GM10847 (cell line): ENCODE results near the gene TADA3.

Source experiments
- POLR2A ChIP-seq: IDR thresholded peaks from 2 replicates; pipeline ENCODE4 v1.6.1; 2011; ENCODE audit not compliant: insufficient read length; ENCODE audit errors: extremely low read depth

TADA3 gene

DNA sequence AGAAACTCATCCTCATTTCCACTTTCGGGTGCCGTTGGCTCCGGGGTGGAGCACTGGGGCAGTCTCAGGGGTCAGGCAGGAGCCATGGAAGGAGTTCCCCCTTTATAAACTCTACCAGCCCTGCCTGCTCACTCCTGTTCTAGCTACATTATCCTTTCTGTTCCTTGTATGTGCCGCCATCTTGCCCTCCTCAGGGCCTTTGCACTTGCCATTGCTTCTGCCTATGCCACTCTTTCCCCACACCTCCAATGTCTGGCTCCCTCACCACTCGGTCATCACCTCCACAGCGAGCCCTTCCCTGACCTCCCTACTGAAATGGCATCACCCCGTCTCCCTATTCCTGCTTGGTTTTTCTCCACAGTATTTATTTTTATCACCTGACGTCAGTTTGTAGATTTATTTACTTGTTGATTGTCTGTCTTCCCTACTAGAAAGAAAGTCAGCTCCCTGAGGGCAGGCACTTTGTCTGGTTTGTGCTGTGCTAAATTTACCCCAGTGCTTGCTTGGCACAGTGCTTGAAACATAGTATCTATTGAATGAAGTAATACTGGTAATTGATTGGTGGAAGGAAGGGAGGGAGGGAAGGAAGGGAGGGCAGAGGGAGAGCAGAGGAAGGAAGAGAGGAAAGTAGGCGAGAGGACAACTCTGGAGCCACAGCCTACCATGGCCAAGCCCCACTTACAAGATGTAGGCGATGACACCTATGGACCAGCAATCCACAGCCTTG is 31.3 kb downstream of the TADA3 start:
- TF ChIP-seq POLR2A, result no peak

DNA sequence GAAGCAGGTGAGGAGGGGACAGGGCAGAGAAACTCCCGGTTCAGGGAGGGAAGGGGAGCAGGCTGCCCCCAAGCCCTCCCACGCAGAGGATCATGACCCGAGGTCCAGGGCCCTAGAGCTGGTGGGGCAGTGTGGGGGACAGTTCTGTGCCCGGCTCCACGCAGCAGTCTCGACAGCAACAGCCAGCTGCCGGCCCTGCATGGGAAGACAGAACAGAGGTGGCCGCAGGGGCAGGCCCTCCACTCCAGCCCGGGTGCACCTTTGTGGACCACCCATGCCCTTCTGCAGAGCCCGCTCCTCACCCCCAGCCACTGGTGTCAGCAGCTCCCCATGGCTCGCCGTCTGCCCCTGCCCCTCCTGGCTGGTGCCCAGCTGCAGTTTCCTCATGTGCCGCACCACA is 34.8 kb downstream of the TADA3 start:
- TF ChIP-seq POLR2A, result no peak

DNA sequence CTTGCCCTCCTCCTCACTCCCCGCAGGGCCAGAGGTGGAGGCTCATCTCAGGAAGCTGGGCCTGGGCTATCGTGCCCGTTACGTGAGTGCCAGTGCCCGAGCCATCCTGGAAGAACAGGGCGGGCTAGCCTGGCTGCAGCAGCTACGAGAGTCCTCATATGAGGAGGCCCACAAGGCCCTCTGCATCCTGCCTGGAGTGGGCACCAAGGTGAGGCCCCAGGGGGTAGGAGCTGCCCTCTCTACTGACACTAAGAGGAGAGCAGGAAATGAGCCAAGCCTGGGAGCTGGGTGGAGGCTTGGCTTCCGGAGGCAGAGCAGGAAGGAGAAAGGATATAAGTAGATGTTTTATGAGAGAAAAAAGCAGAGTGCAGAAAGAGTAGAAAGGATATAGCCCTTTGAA is 37.6 kb downstream of the TADA3 start:
- TF ChIP-seq POLR2A, result no peak

DNA sequence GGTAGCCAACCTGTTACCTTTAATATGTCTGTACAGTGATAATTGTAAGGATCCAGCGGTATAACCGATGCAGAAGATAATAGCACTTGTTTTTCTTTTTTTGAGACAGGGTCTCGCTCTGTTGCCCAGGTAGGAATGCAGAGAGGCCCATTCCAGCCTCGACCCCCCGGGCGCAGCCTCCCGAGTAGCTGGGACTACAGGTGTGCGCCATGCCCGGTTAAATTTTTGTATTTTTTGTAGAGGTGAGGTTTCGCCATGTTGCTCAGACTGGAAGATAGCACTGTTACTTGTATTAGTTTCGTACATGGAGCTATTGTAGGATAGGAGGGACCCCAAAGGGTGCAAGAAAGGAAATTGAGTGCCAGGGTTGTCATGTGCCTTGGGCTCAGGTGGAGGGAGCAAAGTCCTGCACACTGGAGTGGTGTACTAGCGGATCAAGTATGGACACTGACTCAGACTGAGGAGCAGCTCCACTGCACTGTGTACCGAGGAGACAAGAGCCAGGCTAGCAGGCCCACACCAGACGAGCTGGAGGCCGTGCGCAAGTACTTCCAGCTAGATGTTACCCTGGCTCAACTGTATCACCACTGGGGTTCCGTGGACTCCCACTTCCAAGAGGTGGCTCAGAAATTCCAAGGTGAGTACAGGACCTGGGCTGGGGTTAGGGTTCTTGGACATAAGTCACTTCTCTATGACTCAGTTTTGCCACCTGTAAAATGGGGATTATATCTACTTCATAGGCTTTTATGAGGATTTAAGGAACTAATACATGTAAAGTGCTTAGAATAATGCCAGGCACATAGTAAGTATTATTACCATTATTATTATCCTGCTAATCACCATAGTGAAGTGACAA is 41.5 kb downstream of the TADA3 start:
- TF ChIP-seq POLR2A, result no peak

DNA sequence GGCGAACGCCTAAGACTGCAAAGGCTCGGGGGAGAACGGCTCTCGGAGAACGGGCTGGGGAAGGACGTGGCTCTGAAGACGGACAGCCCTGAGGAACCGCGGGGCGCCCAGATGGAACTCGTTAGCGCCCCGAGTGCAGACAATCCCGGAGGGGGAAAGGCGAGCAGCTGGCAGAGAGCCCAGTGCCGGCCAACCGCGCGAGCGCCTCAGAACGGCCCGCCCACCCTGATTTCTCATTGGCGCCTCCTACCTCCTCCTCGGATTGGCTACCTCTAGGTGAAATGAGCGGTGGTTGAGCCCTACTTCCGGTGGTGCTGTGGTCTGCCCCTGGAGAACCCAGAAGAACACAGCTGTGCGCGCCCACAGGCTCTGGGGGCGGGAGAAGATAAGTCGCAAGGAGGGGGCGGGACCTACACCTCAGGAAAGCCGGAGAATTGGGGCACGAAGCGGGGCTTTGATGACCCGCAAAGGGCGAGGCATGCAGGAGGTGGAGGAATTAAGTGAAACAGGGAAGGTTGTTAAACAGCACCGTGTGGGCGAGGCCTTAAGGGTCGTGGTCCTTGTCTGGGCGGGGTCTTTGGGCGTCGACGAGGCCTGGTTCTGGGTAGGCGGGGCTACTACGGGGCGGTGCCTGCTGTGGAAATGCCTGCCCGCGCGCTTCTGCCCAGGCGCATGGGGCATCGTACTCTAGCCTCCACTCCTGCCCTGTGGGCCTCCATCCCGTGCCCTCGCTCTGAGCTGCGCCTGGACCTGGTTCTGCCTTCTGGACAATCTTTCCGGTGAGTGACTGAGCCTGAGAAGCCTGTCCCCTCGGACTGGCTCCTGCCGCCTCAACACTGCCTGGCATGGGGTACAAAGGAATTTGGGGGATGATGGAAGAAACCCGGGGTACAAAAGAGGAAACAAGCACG is 42.4 kb downstream of the TADA3 start, which contains the start of gene OGG1:
Gene OGG1, plus strand, starts transcription at position 308 of the 911 bp plus-strand sequence. Its CDS starts 335 bp downstream, at position 643.
- peak; percentile 80 for TF ChIP-seq POLR2A

DNA sequence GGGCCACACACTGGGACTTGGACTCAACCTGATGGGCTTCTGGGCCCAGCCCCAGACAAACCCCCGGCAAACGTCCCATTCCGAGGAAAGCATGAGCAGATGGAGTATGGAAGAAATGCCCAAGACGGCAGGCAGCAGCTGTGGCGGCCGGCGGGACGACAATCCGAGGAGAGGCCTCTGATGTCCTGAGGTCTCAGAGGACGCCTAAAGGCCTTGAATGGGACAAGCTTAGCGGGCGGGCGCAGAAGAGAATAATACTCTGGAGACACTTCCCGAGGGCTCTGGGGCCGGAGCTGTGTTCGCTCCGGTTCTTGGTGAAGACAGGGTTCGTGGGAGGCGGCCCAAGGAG is 43.0 kb downstream of the TADA3 start:
- no peak for TF ChIP-seq POLR2A

DNA sequence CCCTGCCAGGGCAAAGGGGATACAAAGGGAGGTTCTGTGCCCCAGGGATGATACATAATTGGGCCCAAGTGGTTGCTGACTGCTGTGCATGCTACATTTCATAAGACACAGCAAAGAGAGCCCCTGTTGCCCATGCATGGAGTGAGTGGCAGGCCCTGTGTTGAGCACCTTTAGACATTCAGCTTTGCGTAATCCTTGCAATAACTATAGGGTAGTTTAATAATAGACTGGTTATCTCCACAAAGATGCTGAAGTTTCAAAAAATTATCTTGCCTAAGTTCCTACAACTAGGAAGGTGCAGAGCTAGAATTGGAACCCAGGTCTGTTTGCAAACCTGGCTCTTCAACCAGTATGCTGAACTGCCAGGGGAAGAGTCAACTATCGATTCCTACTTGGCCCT is 44.2 kb downstream of the TADA3 start:
- TF ChIP-seq POLR2A, result no peak

DNA sequence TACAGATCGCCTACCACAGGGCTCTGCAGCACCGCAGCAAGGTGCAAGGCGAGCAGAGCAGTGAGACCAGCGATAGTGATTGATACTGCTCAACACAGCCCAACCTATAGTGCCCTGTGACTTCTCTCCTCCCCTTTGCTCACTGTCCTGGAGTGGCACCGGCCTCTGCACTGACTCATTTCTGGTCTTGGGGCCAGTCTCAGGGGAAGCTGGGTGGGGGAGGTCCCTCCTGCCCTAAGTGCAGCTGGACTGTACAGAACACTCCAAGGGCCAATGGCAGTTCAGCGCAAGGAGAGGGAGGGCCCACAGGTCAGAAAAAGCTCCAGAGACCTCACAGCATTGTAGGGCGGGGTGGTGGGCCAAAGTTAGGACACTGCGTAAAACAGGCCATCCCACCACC is 45.0 kb downstream of the TADA3 start:
- TF ChIP-seq POLR2A, result no peak

DNA sequence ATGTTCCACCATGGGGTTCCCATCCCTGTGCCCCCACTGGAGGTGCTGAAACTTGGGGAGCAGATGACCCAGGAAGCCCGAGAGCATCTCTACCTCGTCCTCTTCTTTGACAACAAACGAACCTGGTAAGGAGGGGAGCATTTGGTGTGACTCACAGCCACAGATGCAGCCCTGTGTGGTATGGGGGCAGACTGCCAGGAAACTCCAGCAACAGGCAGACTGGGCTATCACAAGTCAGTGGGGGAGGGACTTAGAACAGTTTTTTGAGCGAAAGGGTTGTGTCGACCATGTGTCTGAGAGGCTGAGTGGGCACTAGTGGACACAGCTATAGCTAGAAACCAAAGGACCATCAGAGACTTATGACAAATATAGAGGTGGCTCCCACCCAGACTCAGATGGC is 45.9 kb downstream of the TADA3 start:
- TF ChIP-seq POLR2A, result no peak

DNA sequence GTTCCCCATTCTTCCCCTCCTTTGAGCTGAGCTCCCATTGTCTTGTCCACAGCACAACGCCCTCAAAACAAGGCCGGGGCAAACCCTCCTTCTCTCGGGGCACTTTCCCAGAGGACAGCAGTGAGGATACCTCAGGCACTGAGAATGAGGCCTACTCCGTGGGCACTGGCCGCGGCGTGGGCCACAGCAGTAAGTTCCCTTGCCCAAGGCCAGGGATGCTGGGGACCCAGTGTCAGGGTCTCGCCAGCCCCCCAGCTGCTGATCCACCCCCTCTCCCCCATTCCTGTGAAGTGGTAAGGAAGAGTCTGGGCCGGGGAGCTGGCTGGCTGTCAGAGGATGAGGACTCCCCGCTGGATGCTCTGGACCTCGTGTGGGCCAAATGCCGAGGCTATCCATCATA is 46.8 kb downstream of the TADA3 start:
- no peak for TF ChIP-seq POLR2A

DNA sequence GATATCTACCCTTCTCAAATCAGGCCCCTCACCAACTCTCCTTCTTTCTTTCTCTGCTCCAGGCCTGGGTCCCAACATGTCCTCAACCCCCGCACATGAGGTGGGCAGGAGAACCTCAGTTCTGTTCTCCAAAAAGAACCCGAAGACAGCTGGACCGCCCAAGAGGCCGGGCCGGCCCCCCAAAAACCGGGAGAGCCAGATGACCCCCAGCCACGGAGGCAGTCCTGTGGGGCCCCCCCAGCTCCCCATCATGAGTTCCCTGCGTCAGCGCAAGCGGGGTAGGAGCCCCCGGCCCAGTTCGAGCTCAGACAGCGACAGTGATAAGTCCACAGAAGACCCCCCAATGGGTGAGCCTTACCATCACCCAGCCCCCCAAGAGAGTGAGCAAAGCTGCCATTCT is 48.1 kb downstream of the TADA3 start:
- no peak for TF ChIP-seq POLR2A

DNA sequence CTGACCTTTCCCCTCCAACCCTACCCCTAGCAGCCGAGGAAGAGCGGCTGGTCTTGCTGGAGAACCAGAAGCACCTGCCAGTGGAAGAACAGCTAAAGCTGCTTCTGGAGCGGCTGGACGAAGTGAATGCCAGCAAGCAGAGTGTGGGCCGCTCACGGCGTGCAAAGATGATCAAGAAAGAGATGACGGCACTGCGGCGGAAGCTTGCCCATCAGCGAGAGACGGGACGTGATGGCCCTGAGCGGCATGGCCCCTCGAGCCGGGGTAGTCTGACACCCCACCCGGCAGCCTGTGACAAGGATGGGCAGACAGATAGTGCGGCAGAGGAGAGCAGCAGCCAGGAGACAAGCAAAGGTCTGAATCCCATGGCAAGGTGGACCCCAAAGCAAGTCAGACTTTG is 48.7 kb downstream of the TADA3 start:
- no peak for TF ChIP-seq POLR2A

DNA sequence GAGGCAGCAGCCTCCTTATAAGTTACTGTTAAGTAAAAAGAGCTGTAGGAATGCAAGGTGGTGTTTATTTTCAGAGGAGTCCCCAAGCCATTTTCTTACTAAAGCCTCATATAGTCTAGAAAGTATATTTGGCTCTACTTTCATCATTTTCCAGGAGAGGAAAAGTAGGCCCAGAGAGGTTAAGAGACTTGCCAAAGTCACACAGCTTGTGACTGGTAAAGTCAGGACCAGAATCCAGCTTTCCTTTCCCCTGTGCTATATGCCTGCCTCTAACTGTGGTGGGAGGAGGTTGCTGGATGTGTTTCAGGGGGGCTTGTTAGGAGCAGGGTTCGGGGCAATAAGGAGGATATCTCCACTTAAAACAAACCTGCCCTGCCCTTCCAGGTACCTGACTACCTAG is 49.7 kb downstream of the TADA3 start:
- no peak for TF ChIP-seq POLR2A

DNA sequence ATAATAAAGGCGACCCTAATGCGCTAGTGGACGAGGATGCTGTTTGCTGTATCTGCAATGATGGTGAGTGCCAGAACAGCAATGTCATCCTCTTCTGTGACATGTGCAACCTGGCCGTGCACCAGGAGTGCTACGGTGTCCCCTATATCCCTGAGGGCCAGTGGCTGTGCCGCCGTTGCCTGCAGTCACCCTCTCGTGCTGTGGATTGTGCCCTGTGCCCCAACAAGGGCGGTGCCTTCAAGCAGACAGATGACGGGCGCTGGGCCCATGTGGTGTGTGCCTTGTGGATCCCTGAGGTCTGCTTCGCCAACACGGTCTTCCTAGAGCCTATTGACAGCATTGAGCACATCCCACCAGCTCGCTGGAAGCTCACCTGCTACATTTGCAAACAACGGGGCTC is 53.1 kb downstream of the TADA3 start:
- TF ChIP-seq POLR2A, result no peak

DNA sequence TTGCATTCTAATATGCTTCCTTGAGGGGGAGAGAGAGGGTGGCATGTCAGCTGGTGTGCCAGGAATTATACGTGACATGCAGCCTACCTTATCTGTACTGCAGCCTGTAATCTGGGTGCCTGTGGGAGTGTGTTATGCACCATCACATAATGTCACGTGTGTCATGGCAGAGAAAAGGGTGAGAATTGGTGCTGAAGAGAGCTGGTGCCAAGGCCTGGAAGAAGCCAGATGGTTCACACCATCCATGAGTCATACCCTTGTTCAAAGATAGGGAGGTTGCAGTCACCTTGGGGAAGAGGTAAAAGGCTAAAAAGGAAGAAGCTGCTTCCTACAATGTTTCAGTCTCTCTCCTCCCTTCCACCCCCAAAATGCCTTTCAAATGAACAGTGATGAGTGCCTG is 55.4 kb downstream of the TADA3 start:
- no peak for TF ChIP-seq POLR2A
